ENCODE data around the gene FGGY.

DNA sequence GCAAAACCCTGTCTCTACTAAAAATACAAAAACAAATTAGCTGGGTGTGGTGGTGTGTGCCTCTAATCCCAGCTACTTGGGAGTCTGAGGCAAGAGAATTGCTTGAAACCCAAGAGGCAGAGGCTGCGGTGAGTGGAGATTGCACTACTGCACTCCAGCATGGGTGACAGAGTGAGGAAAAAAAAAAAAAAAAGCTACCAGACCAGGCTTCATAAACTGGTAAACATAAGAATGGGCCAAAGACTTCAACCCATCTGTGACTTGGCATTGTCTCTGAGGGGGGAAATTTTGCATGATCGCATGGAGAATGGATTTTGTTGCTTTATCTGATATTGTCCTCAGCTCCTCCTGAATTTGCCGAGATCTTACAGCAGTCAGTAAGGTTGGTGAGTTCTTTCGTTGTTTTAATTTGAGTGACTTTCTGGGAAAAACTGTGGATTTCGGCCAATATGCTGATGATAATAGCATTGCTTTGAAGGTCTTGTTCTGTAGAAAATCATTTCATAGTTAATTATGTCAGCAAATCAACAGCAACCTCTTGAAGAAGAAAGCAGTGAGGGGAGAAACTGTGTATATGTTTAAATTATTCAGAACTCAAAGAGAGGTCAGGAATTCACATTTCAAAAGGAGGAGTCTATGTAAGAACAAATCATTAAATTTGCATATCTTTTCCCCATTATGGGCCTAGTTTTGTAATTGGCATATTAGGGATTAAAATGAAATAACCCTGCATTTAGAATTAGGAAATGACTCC, 13.1 kb downstream of the FGGY start:
- no peak for TF ChIP-seq POLR2A (IDR thresholded peaks at IDR 0.05)
- TF ChIP-seq, protein P1, sequence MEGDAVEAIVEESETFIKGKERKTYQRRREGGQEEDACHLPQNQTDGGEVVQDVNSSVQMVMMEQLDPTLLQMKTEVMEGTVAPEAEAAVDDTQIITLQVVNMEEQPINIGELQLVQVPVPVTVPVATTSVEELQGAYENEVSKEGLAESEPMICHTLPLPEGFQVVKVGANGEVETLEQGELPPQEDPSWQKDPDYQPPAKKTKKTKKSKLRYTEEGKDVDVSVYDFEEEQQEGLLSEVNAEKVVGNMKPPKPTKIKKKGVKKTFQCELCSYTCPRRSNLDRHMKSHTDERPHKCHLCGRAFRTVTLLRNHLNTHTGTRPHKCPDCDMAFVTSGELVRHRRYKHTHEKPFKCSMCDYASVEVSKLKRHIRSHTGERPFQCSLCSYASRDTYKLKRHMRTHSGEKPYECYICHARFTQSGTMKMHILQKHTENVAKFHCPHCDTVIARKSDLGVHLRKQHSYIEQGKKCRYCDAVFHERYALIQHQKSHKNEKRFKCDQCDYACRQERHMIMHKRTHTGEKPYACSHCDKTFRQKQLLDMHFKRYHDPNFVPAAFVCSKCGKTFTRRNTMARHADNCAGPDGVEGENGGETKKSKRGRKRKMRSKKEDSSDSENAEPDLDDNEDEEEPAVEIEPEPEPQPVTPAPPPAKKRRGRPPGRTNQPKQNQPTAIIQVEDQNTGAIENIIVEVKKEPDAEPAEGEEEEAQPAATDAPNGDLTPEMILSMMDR (IDR thresholded peaks at IDR 0.05), result no peak
